NB4 (cell line): ENCODE measurements around the gene IFFO2.

Experiments
- POLR2A ChIP-seq: IDR thresholded peaks from 2 replicates; pipeline ENCODE4 v1.6.1; 2011; ENCODE audit warnings: mild to moderate bottlenecking; ENCODE audit not compliant: insufficient read length; ENCODE audit errors: extremely low read depth
- TF ChIP-seq, protein P1 (sequence below): IDR thresholded peaks from one replicate; pipeline ENCODE4 v1.5.1; 2012; ENCODE audit warnings: low read depth, low read length

DNA sequence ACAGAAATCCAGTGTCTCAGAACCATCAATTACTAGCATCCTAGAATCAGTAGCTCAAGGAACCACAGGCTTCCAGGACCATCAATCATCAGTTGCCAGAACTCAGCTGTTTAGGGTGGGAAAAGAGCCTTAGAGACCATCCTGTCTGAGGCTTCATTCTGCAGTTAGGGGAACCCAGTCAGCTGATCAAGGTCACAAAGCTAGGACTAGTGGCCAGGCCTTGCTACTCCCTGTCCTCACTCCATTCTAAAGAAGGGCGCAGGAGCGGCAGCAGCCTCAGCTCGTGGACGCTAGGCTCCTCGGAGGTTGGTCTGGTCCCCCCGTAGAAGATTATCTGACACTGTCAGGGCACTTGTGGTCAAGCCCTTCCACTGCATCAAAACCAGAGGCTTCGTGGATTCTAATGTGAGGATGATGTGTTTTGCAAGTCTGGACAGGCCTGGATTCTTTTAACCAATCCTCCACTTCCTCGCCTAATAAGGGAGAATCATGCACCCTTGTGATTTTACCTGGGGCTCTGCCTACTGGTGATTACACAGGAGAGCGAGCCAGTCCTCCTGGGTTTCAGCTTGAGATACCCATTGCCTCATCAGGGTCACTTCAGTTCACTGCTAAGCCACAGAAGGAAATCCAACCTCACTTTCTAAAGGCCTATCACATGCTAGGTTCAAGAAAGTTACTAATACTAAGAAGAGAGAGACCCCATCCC lies 41.7 kb upstream of the IFFO2 start:
- TF ChIP-seq, protein P1, sequence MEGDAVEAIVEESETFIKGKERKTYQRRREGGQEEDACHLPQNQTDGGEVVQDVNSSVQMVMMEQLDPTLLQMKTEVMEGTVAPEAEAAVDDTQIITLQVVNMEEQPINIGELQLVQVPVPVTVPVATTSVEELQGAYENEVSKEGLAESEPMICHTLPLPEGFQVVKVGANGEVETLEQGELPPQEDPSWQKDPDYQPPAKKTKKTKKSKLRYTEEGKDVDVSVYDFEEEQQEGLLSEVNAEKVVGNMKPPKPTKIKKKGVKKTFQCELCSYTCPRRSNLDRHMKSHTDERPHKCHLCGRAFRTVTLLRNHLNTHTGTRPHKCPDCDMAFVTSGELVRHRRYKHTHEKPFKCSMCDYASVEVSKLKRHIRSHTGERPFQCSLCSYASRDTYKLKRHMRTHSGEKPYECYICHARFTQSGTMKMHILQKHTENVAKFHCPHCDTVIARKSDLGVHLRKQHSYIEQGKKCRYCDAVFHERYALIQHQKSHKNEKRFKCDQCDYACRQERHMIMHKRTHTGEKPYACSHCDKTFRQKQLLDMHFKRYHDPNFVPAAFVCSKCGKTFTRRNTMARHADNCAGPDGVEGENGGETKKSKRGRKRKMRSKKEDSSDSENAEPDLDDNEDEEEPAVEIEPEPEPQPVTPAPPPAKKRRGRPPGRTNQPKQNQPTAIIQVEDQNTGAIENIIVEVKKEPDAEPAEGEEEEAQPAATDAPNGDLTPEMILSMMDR = no peak
- TF ChIP-seq POLR2A = no peak
